IPS-NIHi11 (cell line): Measurements from ENCODE around the gene AACS.
"Not testable (repeated sequence)": the region's sequence is repeated elsewhere in the genome, so short reads cannot be mapped to it uniquely, and the experiment has no call there.

ENCODE experiments used
- DNase-seq: peaks from one replicate; pipeline ENCODE4 v3.0.0; 2012; ENCODE audit warnings: mixed read lengths, low spot score

AACS gene

GRCh38 chr12:125124320-125124966 lies 59.2 kb downstream of the AACS start:
- DNase-seq = no peak

DNA sequence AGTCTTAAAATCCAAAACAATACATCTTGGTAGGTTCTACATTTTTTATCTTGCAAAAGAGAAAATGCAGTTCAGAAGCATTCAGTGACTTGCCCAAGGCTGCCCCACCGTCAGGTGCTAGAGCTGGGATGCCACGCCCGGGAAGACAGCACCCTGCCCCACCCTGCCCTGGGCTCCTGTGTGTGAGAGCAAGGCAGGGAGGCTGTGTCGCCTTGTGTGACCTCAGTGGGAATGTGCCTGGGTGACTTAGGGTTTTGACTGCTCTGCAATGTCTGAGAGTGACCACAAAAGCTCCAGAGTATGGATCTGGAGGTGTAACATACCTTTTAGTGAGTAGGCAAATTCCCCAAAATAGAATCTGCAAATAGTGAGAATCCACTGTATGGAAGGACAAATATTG lies 60.0 kb downstream of the AACS start:
- no peak for DNase-seq

DNA sequence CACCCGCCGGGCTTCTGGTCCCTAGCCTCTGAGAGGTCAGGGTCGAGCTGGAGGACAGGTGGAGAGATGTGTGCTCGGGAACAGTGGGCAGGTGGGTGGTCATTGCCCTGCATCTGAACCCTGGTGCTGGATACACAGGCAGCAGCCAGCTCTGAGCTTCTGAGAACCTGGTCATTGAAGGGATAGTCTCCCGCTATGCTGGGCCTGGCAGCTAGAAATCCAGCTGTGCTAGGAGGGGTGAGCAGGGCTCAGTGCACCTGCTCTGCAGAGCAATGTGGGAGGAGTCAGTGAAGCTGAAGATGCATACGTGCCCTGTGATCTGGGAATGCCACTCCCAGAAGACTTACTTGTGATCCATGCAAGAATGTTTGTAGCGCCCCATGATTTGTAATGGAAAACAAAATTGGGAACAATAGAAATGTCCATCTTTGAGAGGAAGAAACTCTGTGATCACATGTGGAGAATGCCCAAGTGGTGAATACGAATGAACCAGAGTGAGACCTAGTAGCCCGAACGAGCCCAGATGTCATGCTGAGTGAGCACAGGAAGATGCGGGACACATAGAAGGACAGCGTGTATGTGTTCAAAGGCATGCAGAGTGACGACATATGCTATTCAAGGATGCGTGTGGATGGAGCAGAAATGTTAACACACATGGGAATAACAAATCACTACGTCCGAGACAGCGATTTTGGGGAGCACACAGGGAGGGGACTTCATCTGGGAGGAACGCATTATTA lies 63.4 kb downstream of the AACS start:
- DNase-seq = no peak

DNA sequence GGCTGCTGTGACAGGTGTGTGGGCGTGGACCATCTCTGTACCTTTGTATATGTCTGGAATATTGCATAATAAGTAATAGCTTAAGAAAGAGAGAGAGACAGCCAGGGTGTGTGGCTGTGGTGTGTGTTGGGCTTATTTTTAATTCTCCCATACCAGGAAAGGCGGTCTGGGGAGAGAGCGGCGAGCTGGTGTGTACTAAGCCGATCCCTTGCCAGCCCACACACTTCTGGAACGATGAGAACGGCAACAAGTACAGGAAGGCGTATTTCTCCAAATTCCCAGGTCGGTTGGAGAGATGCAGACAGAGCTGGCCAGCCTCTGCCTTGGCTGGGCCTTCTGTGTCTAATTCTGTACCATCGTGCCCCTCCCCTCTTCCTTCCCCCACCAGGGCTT lies 63.9 kb downstream of the AACS start:
- DNase-seq = no peak

DNA sequence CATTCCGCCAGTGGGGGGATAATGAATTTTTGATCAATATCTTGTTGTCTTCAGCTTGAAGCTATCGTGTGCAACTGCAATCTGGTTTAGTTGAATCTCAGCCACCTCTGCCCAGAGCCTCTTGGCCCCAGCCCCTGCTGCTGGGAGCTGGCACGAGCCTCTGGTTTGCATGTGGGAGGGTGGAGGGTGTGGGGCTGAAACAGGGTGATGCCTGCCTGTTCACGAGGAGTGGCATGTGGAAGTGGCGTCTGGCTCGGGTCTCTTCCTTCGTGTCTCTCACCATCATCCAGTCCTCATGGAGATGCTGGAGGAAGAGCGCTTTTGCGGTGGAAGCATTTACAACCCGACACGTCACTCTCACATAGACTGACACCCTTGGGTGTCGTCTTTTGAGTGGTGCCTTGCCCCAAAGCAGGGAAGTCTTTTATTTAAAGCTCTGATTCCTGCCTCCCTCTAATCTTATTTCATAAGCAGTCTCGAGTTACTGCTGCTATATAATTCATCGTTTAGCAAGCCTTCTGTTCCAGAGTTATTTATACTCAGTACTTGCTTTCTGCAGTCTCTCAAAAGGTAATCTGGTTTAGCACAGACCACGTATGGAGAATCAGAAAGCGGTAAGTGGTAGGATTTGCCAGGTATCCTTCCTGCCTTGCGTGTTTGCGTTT lies 64.5 kb downstream of the AACS start:
- no peak for DNase-seq

DNA sequence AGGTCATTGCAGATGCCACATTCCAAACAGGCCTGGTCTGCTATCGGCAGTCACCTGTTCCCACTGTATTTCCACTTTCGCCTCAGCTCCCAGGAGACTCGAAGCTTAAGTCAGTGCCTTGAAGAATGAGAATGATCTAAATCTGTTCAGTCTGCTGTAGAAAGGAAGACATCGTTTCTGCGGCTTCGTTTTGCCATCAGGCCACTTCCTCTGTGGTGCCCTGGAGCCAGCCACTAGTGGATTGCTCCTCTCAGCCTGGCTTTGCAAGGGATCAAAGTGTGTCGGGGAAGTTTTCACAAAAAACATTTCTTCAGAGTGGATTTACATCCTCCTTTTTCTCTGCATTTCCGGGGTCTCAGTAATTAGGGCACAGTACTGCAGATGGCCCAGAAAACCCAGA lies 66.7 kb downstream of the AACS start:
- no peak for DNase-seq

GRCh38 chr12:125132698-125133400 lies 67.6 kb downstream of the AACS start:
- DNase-seq = no peak

DNA sequence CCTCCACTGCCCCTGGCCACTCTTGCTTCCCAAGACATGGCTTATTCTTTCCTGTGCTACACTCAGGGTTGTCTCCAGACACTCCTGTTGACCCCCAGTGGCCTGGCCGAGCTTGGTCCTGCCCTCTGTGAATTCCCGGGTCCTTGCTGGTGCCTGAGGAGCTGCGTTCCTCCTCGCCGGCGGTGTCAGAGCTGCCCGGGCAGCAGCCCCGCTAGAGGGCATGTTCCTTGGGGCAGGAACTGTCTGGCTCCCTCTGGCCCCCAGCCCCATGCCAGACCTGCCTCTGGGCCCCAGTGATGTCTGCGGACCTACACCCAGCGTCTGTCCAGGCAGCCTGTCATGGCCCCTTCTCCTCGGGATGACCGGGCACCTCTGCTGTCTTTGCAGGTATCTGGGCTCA lies 68.4 kb downstream of the AACS start:
- DNase-seq = no peak

GRCh38 chr12:125134576-125134975 lies 69.3 kb downstream of the AACS start:
- no peak for DNase-seq

GRCh38 chr12:125135906-125136305 lies 70.7 kb downstream of the AACS start:
- no peak for DNase-seq

GRCh38 chr12:125136702-125137101 lies 71.5 kb downstream of the AACS start:
- DNase-seq = no peak

DNA sequence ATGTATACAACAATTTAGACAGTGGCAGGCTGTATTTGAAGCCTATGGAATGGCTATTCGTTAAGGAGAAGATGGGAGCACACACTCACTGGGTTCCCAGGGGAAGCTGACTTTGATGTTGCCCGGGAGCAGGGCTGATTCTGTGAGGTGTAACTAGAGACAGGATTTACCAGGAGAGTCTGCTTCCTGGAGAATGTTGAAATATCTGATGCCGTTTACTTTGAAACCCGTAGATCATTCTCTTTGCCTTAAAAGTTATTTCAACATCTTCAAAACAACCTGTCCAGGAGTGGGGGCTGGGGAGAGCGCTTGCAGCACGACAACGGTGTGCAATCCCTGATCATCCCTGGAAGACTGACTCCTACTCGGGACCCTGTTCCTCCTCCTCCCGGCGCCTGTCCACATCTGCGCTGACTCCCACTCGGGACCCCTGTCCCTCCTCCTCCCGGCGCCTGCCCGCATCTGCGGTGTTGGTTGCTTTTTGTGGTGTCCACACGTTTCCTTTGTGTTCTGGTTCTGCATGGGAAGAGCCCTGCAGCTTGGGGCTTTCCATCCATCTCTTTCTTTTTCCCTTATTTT lies 72.6 kb downstream of the AACS start:
- DNase-seq = no peak

DNA sequence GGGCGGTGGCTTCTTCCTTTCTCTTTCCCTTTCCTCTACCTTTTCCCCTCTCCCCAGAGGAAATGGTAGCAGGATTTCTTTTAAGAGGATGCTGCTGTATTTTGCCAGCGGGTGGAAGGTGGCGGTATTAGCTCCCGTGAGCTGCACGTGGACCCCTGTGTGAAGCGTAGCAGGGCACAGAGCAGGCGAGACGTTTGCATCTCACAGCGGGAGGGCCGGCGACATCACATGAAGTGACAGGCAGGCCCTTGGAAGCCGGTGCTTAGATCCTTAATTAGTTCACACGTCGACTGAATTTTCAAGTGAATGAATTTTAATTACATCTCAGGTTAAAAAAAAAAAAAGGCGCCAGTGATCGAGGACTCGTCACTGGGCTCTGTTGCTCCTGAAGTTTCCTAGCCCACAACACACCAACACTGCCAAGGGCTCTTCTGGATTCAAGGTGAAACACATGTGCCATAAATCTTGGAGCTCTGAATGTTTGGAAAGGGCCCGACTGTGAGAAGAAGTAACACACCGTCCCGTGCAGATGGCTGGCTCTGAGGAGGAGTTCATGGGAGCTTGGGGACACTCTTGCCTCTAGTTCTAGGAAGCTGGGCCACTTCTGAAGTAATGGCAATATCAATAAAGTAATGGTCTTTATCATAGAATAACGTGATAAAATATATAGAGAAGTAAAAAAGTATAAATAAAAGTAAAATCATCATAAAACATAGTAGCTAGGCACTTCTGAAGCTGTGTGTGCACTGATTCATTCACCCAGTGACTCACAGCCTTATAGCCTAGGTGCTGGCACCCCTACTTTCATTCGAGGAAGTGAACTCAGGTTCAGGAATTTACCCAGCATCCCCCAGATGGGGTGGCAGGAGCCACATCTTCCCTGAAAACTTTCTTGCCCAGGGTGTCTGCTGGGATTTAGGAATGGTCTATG lies 75.3 kb downstream of the AACS start:
- no peak for DNase-seq

DNA sequence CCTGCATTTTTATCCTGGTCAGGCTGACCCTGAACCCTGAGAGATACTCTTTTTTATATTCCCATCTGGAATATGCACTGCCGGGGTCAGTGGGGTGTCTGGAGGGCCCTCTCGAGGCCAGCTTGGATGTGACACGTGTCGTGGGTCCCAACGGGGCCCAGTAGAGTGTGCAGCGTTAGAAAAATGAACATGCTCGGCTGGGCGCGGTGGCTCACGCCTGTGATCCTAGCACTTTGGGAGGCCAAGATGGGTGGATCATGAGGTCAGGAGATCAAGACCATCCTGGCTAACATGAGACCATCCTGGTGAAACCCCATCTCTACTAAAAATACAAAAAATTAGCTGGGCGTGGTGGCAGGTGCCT lies 76.0 kb downstream of the AACS start:
- DNase-seq = not testable (repeated sequence)

DNA sequence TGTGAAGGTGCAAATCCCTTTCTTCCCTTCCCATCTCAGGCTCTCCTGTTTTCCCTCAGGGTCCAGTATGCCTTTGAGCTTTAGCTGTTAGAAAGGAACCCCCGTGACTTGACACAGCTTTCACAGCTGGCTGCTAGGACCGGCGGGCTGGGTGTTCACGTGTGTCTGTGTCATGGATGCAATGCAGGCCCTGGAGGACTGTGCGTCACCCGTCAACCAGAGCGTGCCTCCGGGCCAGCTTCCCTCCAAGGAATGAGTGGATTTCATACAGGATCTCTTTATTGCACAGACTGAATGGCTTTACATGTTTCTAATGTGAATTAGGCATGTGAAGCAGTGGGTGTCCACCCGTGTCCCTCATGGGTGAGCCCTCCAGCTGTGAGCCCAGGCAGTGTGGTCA lies 77.4 kb downstream of the AACS start:
- DNase-seq = no peak

DNA sequence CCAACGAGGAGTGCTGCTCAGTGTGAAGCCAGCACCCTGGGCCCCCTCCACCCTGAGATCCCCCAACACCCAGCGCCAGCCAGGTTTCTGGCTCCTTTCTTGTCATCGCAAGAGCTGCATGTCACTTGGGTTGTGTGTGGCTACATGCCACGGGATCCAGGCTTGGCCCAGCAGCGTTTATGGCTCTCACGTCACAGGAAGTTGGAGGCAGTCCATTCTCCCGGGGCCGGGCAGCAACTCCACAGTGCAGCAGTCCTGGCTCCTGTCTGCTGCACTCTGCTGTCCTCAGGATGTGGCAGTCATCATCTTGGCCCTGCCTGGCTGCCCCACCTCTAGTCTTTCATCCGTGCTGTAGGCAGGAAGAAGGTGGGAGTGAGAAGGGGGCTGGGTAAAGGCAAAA lies 78.3 kb downstream of the AACS start:
- no peak for DNase-seq

- DNase-seq = no peak
Observed at GRCh38 chr12:125145196-125145595, 80.0 kb downstream of the AACS start.

DNA sequence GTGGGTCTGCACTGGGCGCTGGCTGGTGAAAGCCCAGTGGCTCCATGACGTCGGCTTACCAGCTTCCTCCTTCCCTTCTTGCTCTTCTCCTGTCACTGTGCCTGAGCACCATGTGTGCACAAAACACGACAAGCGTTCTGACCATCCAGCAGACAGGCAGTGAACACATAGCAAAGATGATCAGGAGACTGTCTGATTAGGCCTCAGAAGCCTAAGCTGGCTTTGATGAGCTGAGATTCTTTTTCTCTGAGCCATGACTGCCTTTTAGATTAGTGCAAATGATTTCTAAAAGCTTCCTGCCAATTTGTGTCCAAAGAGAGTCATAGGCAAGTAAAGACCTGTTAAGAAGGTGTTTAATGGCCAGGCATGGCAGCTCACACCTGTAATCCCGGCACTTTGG lies 83.1 kb downstream of the AACS start:
- DNase-seq = no peak

- no peak for DNase-seq
Observed at GRCh38 chr12:125149160-125150108, 84.2 kb downstream of the AACS start.

- peak; percentile 63 for DNase-seq
Observed at GRCh38 chr12:125151284-125151683, 86.0 kb downstream of the AACS start.
